GM12874 (cell line): ENCODE results near the gene NRP1.

Source experiments
- CTCF ChIP-seq: IDR thresholded peaks from 2 replicates; pipeline ENCODE4 v1.5.1; 2011; ENCODE audit warnings: low read depth, mild to moderate bottlenecking, control low read depth, low read length, moderate library complexity; ENCODE audit not compliant: insufficient read depth

Gene NRP1

GRCh38 chr10:33329178-33329577, 5.3 kb downstream of the NRP1 start:
- no peak for TF ChIP-seq CTCF

- TF ChIP-seq CTCF: no peak
Measured at GRCh38 chr10:33328253-33328652, 6.2 kb downstream of the NRP1 start.

GRCh38 chr10:33327751-33328150, 6.7 kb downstream of the NRP1 start:
- TF ChIP-seq CTCF: no peak

GRCh38 chr10:33326933-33327332, 7.5 kb downstream of the NRP1 start:
- no peak for TF ChIP-seq CTCF

- no peak for TF ChIP-seq CTCF
Measured at GRCh38 chr10:33325929-33326328, 8.5 kb downstream of the NRP1 start.

GRCh38 chr10:33323721-33324120, 10.7 kb downstream of the NRP1 start:
- no peak for TF ChIP-seq CTCF

GRCh38 chr10:33321516-33321915, 13.0 kb downstream of the NRP1 start:
- TF ChIP-seq CTCF: no peak

GRCh38 chr10:33320288-33320687, 14.2 kb downstream of the NRP1 start:
- no peak for TF ChIP-seq CTCF
